ENCODE data around the gene ETNK2. TPM values are rescaled to one million over a fixed set of nuclear protein-coding genes. Genes with fewer than 3 reads are reported as not detected.
"Not testable (repeated sequence)": the region's sequence is repeated elsewhere in the genome, so short reads cannot be mapped to it uniquely, and the experiment has no call there.

Gene ETNK2
- total and polyA plus RNA-seq, 2 donors (not counting 1 experiment from before 2014, with no cell fraction given), result 0.49 to 2.8 TPM

DNA sequence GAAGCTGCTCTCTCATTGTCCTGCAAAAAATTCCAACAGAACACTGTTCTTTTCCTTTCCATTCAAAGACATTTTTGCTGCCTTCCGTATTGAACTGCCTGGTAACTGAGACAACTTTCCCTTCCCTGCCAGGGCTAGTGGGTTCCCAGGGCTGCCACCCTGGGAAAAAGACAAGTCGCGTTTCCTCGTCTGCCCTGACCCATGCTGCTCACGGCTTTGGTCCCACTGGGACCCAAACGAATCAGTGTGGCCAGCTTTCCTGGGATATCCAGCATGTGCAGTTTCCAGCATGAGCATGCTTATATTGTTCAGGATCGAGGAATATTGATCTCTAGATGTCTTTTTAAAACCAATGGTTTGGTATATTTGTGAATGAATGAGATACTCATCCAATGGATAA is 60.8 kb downstream of the ETNK2 start:
- no peak overlapping the region for H3K27ac Mint-ChIP-seq
- 93% methylated on average over 7 of the region's 7 CpGs for WGBS (ENCODE audit: insufficient coverage)
- CTCF ChIA-PET, result no interaction called here
- Histone ChIP-seq H3K9me3 (ENCODE audit: control extremely low read depth in 1 of 3, control insufficient read depth in 2 of 3, insufficient read depth in 1 of 3, low read length in 2 of 3) (no peaks in the 10 kb centered on the region), H3K36me3 (replicated peaks in 1 of 2; ENCODE audit: control extremely low read depth in 1 of 2, control insufficient read depth in 1 of 2, extremely low read depth in 1 of 2, insufficient read depth in 2 of 2, low read length in 1 of 2) (no peaks in the 10 kb centered on the region), H4K20me1 (ENCODE audit: control insufficient read depth, insufficient read depth, low read length, poor library complexity, severe bottlenecking) (no peaks in the 10 kb centered on the region), H3K4me1 (ENCODE audit: control insufficient read depth in 2 of 2, insufficient read depth in 2 of 2, low read length in 2 of 2) (no peaks in the 10 kb centered on the region), H3K27me3 (replicated peaks in 1 of 4; ENCODE audit: control extremely low read depth in 1 of 4, control insufficient read depth in 3 of 4, insufficient read depth in 4 of 4, low read length in 3 of 4) (peaks cover 0 to 2% (median 0%) of the 10 kb centered on the region in 4 experiments), H3K4me2 (replicated peaks; ENCODE audit: low read depth, low read length, poor library complexity, severe bottlenecking) (no peak overlapping the region), H2AFZ (ENCODE audit: insufficient read depth, low read depth, low read length, poor library complexity, severe bottlenecking) (no peak overlapping the region), H3K79me2 (ENCODE audit: control insufficient read depth, insufficient read depth, low read length) (no peaks in the 10 kb centered on the region), H3K27ac (ENCODE audit: low read length in 2 of 2) (no peak overlapping the region), H3K4me3 (ENCODE audit: control extremely low read depth in 1 of 5, extremely low read depth in 1 of 5, insufficient read depth in 1 of 5, low read depth in 2 of 5, low read length in 4 of 5) (no peak overlapping the region), H3K9ac (ENCODE audit: low read length) (no peak overlapping the region)
- TF ChIP-seq EZH2 (IDR thresholded peaks at IDR 0.05; ENCODE audit: borderline replicate concordance, insufficient read depth, low read depth, low read length, poor library complexity, severe bottlenecking), result no peak
- TF ChIP-seq CTCF (IDR thresholded peaks at IDR 0.05), result no peak
- H3K27me3 Mint-ChIP-seq, result peaks cover 10% of the 10 kb centered on the region
- H3K4me3 Mint-ChIP-seq, result no peak overlapping the region
- DNase-seq, result no peak
- no peak for ATAC-seq (ENCODE audit: low read depth)
- POLR2A ChIA-PET, result no interaction called here
- intact Hi-C loops (cut with micrococcal nuclease), result no loop called here
- no peaks in the 10 kb centered on the region for H3K4me1 Mint-ChIP-seq
- H3K9me3 Mint-ChIP-seq (ENCODE audit: insufficient read depth), result no peaks in the 10 kb centered on the region

- H3K9me3 ChIP-seq (ENCODE audit: control extremely low read depth in 1 of 3, control insufficient read depth in 2 of 3, insufficient read depth in 1 of 3, low read length in 2 of 3); ATAC-seq (ENCODE audit: low read depth); H3K4me2 ChIP-seq (replicated peaks; ENCODE audit: low read depth, low read length, poor library complexity, severe bottlenecking); H3K4me3 Mint-ChIP-seq; H3K4me3 ChIP-seq (ENCODE audit: control extremely low read depth in 1 of 5, extremely low read depth in 1 of 5, insufficient read depth in 1 of 5, low read depth in 2 of 5, low read length in 4 of 5); H4K20me1 ChIP-seq (ENCODE audit: control insufficient read depth, insufficient read depth, low read length, poor library complexity, severe bottlenecking); H3K9ac ChIP-seq (ENCODE audit: low read length); H3K27me3 ChIP-seq (replicated peaks in 1 of 4; ENCODE audit: control extremely low read depth in 1 of 4, control insufficient read depth in 3 of 4, insufficient read depth in 4 of 4, low read length in 3 of 4); H3K27ac ChIP-seq (ENCODE audit: low read length in 2 of 2); H3K27ac Mint-ChIP-seq; H3K4me1 ChIP-seq (ENCODE audit: control insufficient read depth in 2 of 2, insufficient read depth in 2 of 2, low read length in 2 of 2); CTCF ChIA-PET; H3K4me1 Mint-ChIP-seq; intact Hi-C loops (cut with micrococcal nuclease); DNase-seq; H3K36me3 ChIP-seq (replicated peaks in 1 of 2; ENCODE audit: control extremely low read depth in 1 of 2, control insufficient read depth in 1 of 2, extremely low read depth in 1 of 2, insufficient read depth in 2 of 2, low read length in 1 of 2); H2AFZ ChIP-seq (ENCODE audit: insufficient read depth, low read depth, low read length, poor library complexity, severe bottlenecking); H3K9me3 Mint-ChIP-seq (ENCODE audit: insufficient read depth); H3K79me2 ChIP-seq (ENCODE audit: control insufficient read depth, insufficient read depth, low read length); POLR2A ChIA-PET: not testable (repeated sequence)
- 100% methylated on average over 2 of the region's 3 CpGs for WGBS (ENCODE audit: insufficient coverage)
- H3K27me3 Mint-ChIP-seq, result peaks cover 10% of the 10 kb centered on the region
Measured at GRCh38 chr1:204090132-204090531, 61.7 kb downstream of the ETNK2 start.
